NCI-H82 (cell line): ENCODE results near the gene COPB2.

ENCODE experiments used
- DNase-seq: peaks from one replicate; lab custom pipeline; 2025; lab: John Stamatoyannopoulos, UW

COPB2 gene

GRCh38 chr3:139307601-139308555 is 81.6 kb downstream of the COPB2 start:
- peak; percentile 60 for DNase-seq
